Endometrial microvascular endothelial cells (primary cell): Measurements from ENCODE around the gene UPB1. TPM values are rescaled to one million over a fixed set of nuclear protein-coding genes. Genes with fewer than 3 reads are reported as not detected.

Experiments used
- in situ Hi-C: cut with HindIII; loops from 2 replicates; pipeline ENCODE4 v1.10.0; 2017; ENCODE audit warnings: low sequenced_read_pairs, low pct_unique_long_range_greater_than_20kb; ENCODE audit errors: inconsistent ontology term
- total RNA-seq: library from RNA; depleted of rRNA; stranded (reverse); fragments of >200 nt; gene quantifications from one replicate; pipeline ENCODE4 v1.2.3, GENCODE V29; 2015; ENCODE audit errors: inconsistent ontology term

The UPB1 gene
- total RNA-seq, 1 donor from 2014 or later, result not detected

DNA sequence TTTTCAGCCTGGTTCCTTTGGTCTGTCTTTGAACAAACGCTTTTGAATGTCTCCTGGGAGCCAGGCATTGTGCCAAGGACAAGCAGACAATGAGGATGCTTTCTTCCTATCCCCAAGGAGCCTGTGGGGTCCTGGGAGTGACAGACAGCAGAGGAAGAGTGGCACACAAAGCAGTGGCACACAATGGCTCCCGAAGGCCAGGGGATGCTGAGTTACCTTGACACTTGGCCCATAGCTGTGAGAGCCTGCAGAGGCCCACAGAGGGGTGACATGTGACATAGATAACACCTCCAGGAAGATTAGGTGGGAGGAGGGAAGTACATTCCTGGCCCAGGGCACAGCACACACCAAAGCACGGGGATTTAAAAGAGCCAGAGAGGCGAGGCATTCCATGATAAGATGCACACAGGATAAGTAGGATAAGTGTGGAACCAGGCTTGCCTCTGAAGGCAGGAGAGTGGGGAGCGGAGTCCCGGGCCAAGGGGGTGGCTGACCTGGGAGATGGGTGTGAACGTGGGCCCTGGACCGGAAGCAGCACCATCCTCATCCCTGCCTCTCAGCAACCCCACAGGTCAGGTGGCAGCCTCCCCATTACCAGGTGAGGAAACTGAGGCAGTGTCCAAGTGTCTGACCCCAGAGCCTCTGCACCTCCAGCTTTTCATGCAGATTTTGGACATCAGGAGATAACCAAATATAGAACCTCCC is 6.3 kb downstream of the UPB1 start:
- in situ Hi-C loops, result no loop called here

DNA sequence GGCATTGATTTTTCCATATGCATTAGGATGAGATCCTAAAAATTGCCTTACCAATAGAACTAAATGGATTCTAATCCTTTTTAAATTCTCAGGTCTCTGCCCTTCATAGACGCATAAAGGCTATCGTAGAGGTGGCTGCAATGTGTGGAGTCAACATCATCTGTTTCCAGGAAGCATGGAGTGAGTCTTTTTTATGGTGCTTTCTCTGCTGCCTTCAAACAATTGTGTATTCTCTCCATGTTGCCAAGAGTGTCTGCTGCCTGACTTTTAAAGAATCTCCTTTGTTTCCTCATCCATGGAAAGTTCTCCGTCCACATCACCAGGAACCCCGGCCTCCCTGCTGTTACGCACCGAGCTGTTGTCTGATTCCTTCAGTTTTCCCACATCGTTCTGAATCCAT is 6.9 kb downstream of the UPB1 start:
- in situ Hi-C loops, result no loop called here

DNA sequence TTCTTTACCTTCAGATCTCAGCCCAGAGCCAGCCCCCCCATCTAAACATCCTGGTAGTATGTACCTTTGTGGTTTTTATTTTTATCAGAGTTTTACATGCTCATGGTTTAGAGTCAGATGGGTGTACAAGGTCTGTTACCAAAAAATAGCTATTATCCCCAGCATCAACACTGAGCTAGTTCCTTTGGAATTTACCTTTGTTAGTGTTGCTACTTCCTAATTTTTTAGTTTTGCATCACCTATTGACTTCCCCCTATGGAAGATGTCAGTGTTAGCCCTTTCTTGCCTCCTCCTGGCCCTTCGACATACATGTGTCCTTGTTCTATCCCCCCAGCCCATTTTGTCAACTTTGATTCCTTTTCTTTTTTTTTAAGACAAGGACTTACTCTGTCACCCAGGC is 7.4 kb downstream of the UPB1 start:
- in situ Hi-C loops, result no loop called here

DNA sequence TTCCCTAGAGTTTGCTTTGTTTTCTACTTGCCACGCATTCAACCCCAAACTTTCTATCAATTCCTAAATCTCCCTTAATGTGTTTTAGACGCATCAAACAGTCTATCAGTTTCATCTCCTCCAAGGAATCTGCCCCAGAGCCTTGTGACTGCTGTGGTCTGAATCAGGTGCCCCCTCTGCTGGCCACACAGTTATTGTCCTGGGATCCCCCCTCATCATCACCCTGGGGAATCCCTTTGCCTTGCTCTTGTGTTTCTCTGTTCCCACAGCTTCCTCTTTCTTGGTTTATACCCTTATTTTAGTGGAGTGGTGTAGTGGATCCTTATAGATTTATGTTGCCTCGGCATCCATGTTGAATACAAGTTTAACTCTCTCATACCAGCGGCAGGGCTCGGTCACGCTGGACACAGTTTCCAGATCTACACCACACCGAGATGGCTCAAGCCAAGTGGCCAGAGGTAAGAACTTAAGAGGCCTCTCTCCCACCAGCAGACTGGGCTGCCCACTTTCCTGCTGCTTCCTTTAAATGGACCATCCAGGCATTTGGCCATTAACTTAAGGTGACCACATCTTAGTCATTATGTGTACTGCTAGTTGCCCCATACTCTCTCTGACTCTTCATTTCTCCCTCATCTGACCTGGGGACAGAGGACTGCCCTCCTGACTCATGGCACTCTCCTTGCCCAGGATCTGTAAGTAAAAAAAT is 8.2 kb downstream of the UPB1 start:
- in situ Hi-C loops, result no loop called here

DNA sequence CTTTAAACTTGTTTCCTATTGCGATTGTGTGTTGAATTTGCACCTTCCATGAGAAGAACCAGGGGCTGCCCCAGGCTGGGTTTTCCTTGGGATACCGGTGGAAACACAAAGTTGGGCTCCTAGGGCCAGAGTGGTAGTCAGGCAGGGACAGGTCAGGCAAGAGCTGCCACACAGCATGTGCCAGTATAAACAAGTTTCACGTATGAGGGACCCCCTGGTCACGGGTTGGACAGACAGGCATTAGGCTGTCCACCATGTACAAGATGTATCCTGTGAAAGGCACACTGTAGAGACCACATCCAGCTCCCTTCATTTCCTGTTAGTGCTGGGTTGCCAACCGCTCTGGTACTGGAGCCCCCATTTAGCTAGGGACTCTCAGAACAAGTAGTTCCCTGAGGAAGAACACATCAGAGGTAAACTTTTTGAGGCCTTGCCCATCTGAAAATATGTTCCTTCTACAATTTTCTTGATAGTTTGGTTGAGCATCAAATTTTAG is 8.8 kb downstream of the UPB1 start:
- in situ Hi-C loops, result no loop called here

DNA sequence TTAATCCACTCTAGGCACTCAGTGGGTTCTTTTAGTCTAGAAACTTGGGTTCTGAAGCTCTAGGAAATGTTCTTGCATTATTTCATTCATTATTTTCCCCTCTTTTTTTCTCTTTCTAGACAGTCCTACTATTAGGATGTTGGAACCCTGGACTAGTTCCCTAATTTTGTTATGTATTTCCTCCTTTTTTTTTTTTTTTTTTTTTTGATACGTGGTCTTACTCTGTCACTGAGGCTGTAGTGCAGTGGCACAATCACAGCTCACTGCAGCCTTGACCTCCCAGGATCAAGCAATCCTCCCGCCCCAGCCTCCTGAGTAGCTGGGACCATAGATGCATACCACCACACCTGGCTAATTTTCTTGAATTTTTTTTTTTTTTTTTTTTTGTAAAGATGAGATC is 9.4 kb downstream of the UPB1 start:
- in situ Hi-C loops, result no loop called here

DNA sequence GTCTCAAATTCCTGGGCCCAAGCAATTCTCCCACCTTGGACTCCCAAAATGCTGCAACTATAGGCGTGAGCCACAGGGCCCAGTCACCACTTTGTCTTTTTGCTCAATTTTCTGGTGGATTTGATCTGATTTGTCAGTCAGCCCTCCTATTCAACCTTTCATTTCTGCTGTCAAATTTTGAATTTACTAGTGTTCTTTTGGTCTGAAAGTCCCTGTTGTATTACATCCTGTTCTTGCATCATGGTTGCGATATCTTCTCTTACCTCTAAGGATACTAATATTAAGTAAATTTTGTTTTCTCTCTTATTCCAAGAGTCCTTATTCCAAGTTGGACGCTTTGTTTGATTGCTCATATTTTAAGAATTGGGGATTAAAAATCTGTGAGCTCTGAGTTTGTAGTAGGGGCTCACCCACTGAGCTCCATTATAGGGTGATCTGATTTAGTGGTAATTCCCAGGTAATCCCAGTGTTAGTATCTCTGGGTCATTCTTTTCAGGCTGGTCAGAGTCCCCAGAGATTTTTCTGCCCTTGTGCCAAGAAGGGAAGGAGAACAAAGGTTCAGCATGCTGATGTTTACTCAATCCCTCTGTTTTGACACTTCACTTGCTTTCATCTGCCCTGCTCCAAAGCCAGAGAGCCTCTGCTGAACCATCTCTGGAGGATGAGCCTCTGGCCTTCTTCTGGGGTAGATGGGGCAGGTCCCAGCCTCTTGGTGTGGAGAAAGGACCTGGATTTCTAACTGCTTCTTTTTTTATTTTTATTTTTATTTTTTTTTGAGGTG is 10.0 kb downstream of the UPB1 start:
- in situ Hi-C loops, result no loop called here

DNA sequence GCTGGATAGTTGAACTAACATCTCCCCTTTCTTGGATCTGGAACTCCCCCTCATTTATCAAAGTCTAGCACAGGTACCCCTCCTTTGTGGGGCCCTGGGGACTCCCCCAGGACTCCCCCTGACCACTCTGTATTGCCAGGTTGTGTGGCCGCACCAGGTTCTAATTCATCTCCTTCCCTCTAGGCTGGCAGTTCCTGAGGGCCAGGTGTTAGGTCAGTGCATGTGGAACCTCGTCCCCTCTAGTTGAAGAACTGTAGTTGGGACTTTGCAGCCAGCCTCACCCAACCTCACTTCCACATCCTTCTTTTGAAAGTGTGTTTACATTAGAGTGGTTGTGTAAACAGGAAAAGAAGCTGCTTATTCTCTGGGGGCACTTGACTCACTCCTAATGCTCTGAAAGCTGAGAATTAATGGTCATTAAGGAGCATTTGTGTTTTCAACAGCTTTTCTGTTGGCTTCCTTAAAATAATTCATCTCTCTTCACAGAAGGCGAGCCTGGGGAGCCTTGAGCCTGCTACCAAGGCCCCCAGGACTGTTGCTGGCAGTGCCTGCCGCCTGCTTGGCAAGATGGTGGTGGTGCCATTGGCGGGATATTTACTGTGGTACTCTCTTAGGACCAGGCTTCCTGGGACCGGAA is 11.8 kb downstream of the UPB1 start:
- in situ Hi-C loops, result no loop called here

DNA sequence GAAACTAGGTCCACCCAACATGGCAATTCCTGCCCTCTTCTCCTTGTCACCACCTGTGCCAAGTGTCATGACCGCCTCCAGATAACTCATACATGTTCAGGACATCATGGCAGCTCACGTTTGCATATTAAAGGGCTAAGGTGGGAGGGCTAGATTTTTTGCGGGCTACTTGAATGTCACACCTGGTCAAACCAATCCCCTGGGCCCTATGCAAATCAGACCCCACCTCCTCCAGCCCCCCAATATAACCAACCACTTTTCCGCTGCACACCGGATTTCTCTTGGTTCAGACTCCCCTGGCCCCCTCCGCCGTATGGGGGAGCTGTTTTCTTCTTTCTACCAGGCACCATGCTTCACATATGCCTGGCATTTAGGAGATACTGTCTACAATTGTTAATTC is 12.6 kb downstream of the UPB1 start:
- in situ Hi-C loops, result no loop called here

DNA sequence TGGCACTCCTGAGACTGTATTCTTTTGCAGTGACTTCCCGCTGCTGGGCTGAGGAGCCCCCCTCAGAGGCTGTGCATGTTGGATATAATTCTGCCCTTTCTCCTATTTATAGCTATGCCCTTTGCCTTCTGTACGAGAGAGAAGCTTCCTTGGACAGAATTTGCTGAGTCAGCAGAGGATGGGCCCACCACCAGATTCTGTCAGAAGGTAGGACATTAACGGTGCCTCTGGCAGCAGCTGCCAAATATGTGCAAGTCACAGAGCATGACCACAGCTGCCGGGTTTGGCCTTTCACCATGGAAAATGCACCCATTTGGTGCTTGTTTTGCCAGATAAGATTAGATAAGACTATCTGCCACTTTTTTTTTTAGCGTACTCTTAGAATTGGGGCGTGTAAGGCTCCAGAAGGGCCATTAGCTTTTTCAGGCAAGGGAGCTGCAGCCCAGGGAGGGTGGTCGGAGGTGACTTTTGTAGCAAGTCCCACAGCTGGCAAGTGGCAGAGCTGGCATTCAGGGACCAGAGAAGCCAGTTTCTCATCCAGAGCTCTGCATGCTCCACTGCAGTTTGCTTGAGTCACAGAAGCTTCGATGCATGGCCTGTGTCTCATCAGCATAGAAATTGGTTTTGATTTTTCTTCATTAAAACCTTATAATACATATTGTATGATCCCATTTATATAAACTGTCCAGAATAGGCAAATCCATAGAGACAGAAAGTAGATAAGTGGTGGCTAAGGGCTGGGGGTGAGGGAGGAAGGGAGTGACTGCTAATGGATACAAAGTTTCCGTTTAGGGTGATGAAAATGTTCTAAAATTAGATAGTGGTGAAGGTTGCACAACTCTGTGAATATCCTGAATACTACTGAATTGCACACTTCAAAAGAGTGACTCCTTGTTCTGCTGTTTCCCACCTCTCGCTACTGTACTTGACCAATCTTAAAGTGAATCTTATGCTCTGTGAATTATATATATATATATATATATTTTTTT is 15.8 kb downstream of the UPB1 start:
- in situ Hi-C loops, result no loop called here

DNA sequence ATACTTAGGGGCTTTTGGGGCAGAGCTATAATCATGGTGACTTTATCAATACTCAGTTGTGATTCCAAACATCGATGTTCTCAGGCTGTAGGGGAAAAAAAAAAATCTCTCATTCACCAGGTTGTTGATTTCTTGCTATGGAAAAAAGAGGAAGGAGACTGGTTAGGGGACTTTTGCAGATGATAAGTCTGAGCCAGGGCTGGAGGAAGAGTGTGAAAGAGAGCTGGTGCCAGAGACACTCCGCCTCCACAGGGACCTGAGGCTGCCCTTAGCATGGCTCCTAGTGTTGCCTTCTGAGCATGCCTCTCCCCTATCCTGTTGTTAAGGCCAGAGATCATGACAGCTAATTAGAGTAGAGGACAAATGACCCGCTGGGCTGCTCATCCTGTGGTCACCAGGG is 16.9 kb downstream of the UPB1 start:
- in situ Hi-C loops, result no loop called here

DNA sequence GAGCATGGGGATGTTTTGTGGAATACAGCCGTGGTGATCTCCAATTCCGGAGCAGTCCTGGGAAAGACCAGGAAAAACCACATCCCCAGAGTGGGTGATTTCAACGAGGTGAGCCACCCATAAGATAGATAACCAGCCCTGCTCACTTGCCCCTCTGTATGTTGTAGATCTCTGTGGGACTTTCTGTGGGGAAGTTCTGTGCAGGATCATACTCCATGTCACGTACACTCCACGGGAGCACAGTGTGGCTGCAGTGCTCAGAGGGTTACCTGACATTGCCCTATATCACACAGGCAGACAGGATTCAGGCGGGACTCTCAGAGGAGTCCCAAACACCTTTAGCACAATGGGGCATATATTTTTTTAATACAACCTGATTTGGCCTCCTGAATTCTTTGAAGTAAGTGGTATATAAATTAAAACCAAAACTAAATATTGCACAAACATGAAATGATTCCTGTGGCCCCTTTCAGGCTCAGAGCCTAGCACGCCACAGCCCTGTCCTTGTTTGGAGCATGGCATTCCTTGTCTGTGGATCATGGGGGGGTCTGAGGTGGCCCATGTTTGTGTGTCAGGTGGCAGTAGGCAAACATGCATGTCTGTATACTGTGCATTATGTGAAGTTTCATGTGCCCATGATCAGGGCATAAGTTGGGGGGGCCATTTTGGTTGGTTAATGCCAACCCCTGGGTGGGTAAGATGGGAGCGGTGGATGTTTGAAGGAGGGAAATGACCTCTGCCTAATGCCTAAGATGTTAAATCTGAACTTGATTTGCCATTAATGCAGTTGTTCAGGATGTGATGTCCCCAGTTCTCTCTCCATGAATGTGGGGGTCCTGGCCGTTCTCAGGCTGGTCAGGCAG is 18.5 kb downstream of the UPB1 start:
- in situ Hi-C loops, result no loop called here

DNA sequence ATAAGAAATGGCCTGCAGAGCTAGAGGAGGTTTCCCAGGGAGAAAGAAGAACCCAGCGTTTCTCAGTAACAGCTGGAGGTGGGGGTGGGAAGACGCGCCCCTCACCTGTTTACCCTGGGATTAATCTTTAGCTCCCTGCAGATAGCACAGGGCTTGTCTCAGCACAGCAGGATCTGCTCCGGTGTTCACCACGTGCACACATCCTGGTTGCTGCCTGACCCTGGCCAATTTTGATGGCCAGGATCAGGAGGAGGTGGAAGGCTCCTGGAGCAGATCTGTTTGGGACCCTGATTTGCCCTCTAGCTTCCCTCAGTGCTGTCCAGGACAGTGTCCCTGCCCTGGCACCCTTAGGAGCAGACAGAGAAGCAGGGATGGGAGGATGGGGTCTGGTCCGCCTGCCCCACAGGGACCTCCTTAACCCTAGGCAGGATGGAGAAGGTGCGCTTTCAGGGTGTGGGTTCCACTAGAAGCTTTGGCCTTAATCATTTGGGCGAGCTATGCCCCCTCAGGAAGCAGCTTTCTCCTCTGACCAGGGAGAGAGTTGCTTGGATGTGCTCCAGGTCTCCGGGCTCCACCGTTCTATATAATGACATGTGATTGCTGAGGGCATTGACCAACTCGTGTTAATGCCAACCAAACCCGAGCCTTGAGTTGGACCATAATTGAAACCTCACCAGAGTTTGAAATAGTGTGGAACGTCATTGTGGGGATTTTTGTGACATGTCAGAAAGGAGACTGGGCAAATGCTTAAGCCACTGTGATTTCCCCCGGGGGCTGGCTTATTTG is 19.3 kb downstream of the UPB1 start:
- in situ Hi-C loops, result no loop called here

DNA sequence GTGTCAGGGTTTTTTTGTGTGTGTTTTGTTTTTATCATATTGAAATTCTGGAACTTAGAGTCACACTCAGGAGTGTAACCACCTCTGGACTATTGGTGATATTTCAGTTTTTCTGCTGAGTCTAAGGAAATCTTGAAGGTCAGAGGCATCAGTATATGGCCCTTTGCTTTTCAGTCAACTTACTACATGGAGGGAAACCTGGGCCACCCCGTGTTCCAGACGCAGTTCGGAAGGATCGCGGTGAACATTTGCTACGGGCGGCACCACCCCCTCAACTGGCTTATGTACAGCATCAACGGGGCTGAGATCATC is 19.9 kb downstream of the UPB1 start:
- in situ Hi-C loops, result no loop called here

DNA sequence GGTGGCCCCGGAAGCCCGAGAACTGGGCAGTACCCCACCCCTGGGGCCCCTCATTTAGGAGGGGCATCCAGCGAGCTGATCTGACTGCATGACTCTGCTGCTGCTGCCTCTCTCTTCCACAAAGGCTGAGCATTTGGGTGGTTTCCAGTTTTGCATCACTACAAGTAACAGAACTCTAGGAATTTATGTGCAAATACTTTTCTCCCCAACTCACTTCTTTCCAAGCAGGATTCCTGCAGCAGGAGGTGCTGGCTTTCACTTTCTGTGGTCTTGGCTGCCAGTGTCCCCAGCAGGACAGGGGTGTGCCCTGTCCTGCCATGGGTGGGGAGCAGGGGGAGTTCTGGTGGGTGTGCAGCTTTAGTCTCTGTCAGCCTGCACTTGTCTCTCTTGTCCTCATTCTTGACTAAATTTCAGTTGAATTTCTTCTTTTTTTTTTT is 21.2 kb downstream of the UPB1 start:
- in situ Hi-C loops, result no loop called here

DNA sequence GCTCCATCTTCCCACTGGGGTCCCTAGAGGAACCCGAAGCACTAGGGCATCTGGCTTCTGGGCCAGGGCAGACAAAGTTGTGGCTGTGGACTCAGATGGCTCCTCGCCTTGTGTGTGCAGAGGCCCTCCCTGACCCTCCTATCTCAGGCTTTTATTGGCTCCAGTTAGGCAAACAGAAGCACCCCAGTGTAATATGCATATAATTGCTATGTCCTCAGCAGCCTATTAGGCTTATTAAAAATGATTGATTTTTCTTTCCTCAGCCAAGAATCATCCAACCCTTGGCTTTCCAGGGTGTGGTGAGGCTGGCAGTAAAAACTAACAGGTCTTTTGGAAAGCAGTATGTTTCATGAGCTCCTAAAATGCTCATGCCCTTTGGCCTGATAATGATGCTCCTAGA is 22.3 kb downstream of the UPB1 start:
- in situ Hi-C loops, result no loop called here

DNA sequence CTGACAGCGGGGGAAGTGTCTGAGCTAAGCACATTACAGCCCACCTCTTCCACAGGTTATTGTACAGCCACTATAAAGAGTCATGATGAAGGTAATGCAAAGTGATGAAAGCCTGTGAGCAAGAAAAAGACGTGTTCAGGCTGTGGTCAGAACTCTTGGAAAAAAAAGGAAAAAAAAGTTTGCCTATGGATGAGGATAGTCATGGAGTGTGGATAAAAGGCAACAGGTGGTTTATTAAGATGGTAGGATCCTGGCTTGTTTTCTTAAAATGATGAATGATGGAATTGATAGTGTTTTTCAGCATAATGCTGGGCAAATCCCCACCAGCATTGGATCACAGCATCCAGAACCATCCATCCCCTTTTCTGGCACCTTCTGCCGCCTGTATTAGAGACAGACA is 23.1 kb downstream of the UPB1 start:
- in situ Hi-C loops, result no loop called here
